ENCODE measurements around the gene IBTK.
"Not testable (repeated sequence)": the region's sequence is repeated elsewhere in the genome, so short reads cannot be mapped to it uniquely, and the experiment has no call there.

IBTK gene

DNA sequence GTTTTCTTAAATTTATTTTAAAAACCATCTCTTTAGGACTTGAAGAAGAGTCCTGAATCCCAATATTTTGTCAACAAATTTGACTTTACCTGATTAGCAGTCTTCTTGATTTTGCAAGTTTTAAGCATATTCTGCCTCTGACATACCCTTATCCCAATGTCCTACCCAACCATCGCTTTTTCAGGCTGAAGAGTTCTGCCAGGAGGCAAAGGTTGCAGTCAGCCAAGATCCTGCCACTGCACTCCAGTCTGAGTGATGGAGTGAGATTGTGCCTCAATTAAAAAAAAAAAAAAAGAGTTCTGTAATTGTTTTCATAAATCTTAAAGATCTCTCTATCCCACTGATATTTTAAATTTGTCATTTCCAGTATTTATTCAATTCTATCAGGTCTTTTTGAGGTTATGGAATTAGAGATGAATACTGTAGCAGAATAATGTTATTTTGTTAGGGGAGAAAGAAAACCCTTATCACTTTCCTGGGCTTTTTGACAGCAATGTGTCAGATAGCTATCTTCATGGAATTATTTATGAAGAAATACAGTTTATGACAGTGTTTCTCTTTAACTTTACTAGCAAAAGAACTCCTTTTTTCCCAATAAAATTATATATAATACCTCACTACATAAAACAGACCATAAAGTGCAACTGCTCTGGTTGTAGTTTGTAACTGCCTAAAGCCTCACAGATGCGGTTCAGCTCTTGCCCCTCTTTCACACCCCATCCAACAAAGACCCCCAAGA, 78.2 kb downstream of the IBTK start:
- no peaks in the 10 kb centered on the region for H3K9me3 ChIP-seq (ENCODE audit: control insufficient read depth, low read depth, low read length)
- H3K9ac ChIP-seq (ENCODE audit: low read length): no peak overlapping the region
- peaks cover 32% of the 10 kb centered on the region for H3K36me3 ChIP-seq (ENCODE audit: control insufficient read depth, low read depth, low read length)
- no peaks in the 10 kb centered on the region for H3K4me1 ChIP-seq (ENCODE audit: control insufficient read depth, low read depth, low read length)
- no peak overlapping the region for H3K27ac ChIP-seq (ENCODE audit: low read length)
- H3K27me3 ChIP-seq (ENCODE audit: control insufficient read depth, insufficient read depth, low read length): no peaks in the 10 kb centered on the region
- no peak overlapping the region for H3K4me3 ChIP-seq (ENCODE audit: low read length)

DNA sequence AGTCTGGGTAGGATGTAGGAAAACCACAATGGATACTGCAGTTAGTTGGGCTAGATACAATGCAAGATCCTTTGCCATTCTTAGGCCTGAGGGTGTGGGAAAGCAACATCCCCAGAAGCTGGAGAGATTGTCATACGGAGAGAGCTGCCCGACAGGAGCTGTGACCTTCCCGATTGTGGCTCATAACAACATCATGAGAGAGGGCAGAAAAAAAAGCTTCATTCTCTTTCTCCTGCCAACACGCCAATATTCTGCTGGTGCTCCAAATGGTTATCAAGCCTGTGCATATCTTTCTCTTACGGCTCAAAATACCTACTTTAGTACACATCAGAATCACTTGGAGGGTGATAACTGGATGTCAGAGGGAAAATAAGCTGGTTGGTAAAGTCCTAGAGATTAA, 81.1 kb downstream of the IBTK start:
- H3K27me3 ChIP-seq (ENCODE audit: control insufficient read depth, insufficient read depth, low read length): no peaks in the 10 kb centered on the region
- H3K36me3 ChIP-seq (ENCODE audit: control insufficient read depth, low read depth, low read length): peaks cover 14% of the 10 kb centered on the region
- no peak overlapping the region for H3K4me3 ChIP-seq (ENCODE audit: low read length)
- H3K9me3 ChIP-seq (ENCODE audit: control insufficient read depth, low read depth, low read length): no peaks in the 10 kb centered on the region
- H3K4me1 ChIP-seq (ENCODE audit: control insufficient read depth, low read depth, low read length): no peaks in the 10 kb centered on the region
- no peak overlapping the region for H3K27ac ChIP-seq (ENCODE audit: low read length)
- H3K9ac ChIP-seq (ENCODE audit: low read length): no peak overlapping the region

DNA sequence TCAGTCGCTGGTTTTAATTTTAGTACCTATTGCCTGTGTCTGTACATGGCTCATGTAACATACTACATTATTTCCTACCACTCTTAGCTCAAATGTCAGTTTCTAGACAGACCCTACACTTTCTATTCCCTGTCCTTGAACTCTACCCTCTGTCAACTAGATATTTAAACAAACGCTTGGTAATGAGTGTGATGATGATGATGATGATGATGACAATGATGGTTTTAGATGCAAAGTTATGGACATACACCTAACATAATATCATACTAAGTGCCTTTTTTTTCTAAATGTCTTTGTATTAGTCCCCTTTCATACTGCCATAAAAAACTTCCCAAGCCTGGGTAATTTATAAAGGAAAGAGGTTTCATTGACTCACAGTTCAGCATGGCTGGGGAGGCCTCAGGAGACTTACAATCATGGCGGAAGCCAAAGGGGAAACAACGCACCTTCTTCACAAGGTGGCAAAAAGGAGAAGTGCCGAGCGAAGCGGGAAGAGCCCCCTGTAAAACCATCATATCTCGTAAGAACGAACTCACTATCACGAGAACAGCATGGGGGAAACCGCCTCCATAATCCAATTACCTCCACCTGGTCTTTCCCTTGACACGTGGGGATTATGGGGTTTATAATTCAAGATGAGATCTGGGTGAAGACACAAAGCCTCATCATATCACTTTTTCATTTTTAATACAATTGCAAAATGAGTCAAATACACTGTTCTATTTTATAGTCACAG, 87.1 kb downstream of the IBTK start:
- no peak overlapping the region for H3K9ac ChIP-seq (ENCODE audit: low read length)
- H3K27ac ChIP-seq (ENCODE audit: low read length): no peak overlapping the region
- no peak overlapping the region for H3K4me3 ChIP-seq (ENCODE audit: low read length)
- no peaks in the 10 kb centered on the region for H3K36me3 ChIP-seq (ENCODE audit: control insufficient read depth, low read depth, low read length)
- H3K9me3 ChIP-seq (ENCODE audit: control insufficient read depth, low read depth, low read length): no peaks in the 10 kb centered on the region
- H3K27me3 ChIP-seq (ENCODE audit: control insufficient read depth, insufficient read depth, low read length): no peaks in the 10 kb centered on the region
- H3K4me1 ChIP-seq (ENCODE audit: control insufficient read depth, low read depth, low read length): no peaks in the 10 kb centered on the region

DNA sequence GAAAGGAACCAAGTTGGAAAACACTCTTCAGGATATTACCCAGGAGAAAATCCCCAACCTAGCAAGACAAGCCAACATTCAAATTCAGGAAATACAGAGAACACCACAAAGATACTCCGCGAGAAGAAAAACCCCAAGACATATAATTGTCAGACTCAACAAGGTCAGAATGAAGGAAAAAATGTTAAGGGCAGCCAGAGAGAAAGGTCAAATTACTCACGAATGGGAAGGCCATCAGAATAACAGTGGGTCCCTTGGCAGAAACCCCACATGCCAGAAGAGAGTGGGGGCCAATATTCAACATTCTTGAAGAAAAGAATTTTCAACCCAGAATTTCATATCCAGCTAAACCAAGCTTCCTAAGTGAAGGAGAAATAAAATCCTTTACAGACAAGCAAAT, 94.8 kb downstream of the IBTK start:
- not testable (repeated sequence) for H3K36me3 ChIP-seq (ENCODE audit: control insufficient read depth, low read depth, low read length); H3K4me3 ChIP-seq (ENCODE audit: low read length); H3K4me1 ChIP-seq (ENCODE audit: control insufficient read depth, low read depth, low read length); H3K27ac ChIP-seq (ENCODE audit: low read length); H3K27me3 ChIP-seq (ENCODE audit: control insufficient read depth, insufficient read depth, low read length); H3K9me3 ChIP-seq (ENCODE audit: control insufficient read depth, low read depth, low read length); H3K9ac ChIP-seq (ENCODE audit: low read length)

DNA sequence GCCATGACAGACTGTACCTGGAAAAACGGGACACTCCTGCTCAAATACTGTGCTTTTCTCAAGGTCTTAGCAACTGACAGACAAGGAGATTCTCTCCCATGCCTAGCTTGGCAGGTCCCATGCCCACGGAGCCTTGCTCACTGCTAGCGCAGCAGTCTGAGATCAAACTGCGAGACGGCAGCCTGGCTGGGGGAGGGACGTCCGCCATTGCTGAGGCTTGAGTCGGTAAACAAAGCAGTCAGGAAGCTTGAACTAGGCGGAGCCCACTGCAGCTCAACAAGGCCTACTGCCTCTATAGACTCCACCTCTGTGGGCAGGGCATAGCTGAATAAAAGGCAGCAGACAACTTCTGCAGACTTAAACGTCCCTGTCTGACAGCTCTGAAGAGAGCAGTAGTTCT, 96.4 kb downstream of the IBTK start:
- not testable (repeated sequence) for H3K27ac ChIP-seq (ENCODE audit: low read length); H3K36me3 ChIP-seq (ENCODE audit: control insufficient read depth, low read depth, low read length); H3K9me3 ChIP-seq (ENCODE audit: control insufficient read depth, low read depth, low read length); H3K4me1 ChIP-seq (ENCODE audit: control insufficient read depth, low read depth, low read length); H3K9ac ChIP-seq (ENCODE audit: low read length); H3K27me3 ChIP-seq (ENCODE audit: control insufficient read depth, insufficient read depth, low read length); H3K4me3 ChIP-seq (ENCODE audit: low read length)

DNA sequence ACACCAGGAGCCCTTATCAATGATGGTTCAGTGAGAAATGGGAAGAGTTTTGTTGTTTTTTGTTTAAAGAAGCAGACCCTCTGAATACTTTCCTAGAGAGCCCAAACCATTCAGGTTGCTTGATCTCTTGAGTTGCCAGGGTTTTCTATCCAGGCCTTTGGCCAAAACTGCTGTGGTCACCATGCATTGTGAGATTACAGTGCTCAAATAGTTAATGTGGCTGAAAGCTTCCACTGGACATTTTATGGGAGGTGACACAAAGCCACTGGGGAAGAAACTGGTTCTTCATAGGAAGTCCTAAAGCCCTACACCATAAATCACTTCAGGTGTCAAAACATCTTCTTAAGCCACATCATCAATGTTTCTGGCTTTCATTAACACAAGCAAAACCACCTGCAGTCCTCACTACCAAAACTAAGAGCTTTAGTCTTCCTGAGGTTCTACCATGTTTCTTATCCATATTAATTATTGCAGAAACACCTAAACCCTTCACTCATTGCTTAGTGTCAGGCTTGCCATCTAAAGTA, 101.6 kb downstream of the IBTK start:
- no peak overlapping the region for H3K4me3 ChIP-seq (ENCODE audit: low read length)
- H3K4me1 ChIP-seq (ENCODE audit: control insufficient read depth, low read depth, low read length): no peaks in the 10 kb centered on the region
- H3K9me3 ChIP-seq (ENCODE audit: control insufficient read depth, low read depth, low read length): no peaks in the 10 kb centered on the region
- no peak overlapping the region for H3K27ac ChIP-seq (ENCODE audit: low read length)
- no peak overlapping the region for H3K9ac ChIP-seq (ENCODE audit: low read length)
- H3K27me3 ChIP-seq (ENCODE audit: control insufficient read depth, insufficient read depth, low read length): no peaks in the 10 kb centered on the region
- H3K36me3 ChIP-seq (ENCODE audit: control insufficient read depth, low read depth, low read length): no peaks in the 10 kb centered on the region

DNA sequence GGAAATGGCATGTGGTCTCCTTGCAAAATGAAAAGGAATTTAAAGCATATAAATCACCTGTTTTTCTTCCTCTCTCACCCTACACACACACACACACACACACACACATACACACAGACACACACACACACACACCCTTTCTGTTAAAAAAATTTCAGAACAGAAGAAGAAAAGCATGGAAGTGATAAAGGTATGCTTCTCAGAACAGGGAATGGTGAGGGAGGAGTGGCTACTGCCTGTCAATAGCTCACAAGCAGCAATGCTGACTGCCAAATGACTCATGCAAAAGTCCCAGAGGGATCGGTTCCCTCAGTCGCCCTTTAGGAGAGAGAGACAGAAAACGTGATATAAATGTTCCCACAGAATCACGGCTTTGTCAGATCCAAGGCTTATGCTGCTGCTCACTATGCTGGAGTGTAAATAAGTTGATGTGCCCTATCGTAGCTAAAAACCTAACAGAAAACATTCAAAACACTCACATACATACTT, 102.6 kb downstream of the IBTK start:
- no peaks in the 10 kb centered on the region for H3K27me3 ChIP-seq (ENCODE audit: control insufficient read depth, insufficient read depth, low read length)
- H3K4me1 ChIP-seq (ENCODE audit: control insufficient read depth, low read depth, low read length): no peaks in the 10 kb centered on the region
- H3K4me3 ChIP-seq (ENCODE audit: low read length): no peak overlapping the region
- no peaks in the 10 kb centered on the region for H3K36me3 ChIP-seq (ENCODE audit: control insufficient read depth, low read depth, low read length)
- H3K9ac ChIP-seq (ENCODE audit: low read length): no peak overlapping the region
- H3K27ac ChIP-seq (ENCODE audit: low read length): no peak overlapping the region
- H3K9me3 ChIP-seq (ENCODE audit: control insufficient read depth, low read depth, low read length): no peaks in the 10 kb centered on the region

DNA sequence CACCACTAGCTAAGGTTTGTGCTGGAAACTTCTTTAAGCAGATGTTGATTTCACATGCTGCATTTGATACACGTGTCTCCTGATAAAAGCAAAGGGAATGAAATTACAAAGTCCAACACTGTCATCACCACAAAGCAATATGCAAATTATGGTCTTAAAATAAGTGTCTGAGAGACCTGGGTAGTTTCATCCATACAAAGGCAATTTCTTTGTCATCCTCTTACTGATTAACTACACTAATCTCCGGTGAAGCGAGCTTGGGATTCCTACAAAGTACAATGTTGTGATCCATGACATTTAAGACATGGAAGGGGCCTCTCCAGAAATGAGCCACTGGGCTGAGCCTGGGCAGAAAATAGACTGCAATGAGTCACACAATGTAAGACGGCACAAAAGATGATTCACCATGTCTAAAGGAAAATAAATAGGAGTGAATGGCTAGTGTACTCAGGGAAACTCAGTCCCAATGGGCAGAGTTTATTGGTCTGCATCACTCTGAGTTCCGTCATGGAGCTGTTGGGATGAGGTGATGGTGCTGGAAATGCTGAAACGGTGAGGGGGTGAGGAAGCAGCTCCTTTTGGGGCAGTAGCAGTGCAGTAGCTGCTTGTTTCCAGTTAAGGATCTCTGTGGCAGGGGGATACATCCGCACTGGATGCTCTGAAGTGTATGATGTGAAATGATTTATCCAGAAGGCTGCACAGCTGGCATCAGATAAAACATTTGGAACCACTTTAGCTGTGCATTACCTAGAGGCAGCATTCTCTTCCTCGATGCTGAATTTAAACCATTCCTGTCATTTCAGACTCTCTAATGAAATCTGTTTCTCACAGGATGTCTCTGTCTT, 103.3 kb downstream of the IBTK start:
- H3K4me3 ChIP-seq (ENCODE audit: low read length): no peak overlapping the region
- H3K4me1 ChIP-seq (ENCODE audit: control insufficient read depth, low read depth, low read length): no peaks in the 10 kb centered on the region
- no peaks in the 10 kb centered on the region for H3K27me3 ChIP-seq (ENCODE audit: control insufficient read depth, insufficient read depth, low read length)
- H3K9me3 ChIP-seq (ENCODE audit: control insufficient read depth, low read depth, low read length): no peaks in the 10 kb centered on the region
- no peaks in the 10 kb centered on the region for H3K36me3 ChIP-seq (ENCODE audit: control insufficient read depth, low read depth, low read length)
- H3K27ac ChIP-seq (ENCODE audit: low read length): no peak overlapping the region
- H3K9ac ChIP-seq (ENCODE audit: low read length): no peak overlapping the region

DNA sequence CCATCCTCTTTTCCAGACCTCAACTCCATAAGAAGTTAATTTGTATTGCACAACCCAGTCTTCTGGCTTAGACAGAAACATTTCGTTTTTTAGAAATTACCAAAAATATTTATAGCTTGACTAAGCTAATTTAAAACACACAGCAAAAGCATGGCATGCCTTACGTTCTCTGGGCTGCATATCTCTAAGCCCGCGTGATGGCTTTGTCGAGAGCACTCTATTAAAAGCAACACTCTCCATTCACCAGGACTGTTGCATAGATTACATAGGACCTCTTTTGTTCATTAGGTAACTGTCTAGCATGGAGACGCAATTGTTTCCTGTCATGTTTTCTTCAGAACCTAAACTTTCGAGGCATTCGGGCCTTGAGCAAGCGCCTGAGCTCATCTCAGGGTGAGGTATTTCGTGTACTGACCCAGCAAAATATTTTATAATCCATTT, 104.5 kb downstream of the IBTK start:
- no peaks in the 10 kb centered on the region for H3K36me3 ChIP-seq (ENCODE audit: control insufficient read depth, low read depth, low read length)
- H3K9me3 ChIP-seq (ENCODE audit: control insufficient read depth, low read depth, low read length): no peaks in the 10 kb centered on the region
- H3K4me3 ChIP-seq (ENCODE audit: low read length): no peak overlapping the region
- no peak overlapping the region for H3K27ac ChIP-seq (ENCODE audit: low read length)
- no peaks in the 10 kb centered on the region for H3K4me1 ChIP-seq (ENCODE audit: control insufficient read depth, low read depth, low read length)
- H3K9ac ChIP-seq (ENCODE audit: low read length): no peak overlapping the region
- no peaks in the 10 kb centered on the region for H3K27me3 ChIP-seq (ENCODE audit: control insufficient read depth, insufficient read depth, low read length)

DNA sequence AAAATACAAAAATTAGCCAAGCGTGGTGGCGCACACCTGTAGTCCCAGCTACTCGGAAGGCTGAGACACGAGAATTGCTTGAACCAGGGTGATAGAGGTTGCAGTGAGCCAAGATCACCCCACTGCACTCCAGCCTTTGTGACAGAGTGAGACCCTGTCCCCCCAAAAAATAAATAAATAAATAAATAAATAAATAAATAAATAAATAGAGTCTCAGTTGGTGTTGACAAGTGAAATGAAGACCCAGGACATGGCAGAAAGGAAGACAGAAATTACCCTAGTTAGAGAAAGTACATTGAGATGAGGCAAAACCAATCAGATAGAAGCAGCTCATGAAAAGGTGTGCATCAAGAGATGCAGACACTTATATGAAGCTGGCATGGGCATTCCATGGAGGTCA, 105.0 kb downstream of the IBTK start:
- Histone ChIP-seq H3K36me3 (ENCODE audit: control insufficient read depth, low read depth, low read length) (no peaks in the 10 kb centered on the region), H3K27me3 (ENCODE audit: control insufficient read depth, insufficient read depth, low read length) (no peaks in the 10 kb centered on the region), H3K4me1 (ENCODE audit: control insufficient read depth, low read depth, low read length) (no peaks in the 10 kb centered on the region), H3K9ac (ENCODE audit: low read length) (no peak overlapping the region), H3K4me3 (ENCODE audit: low read length) (no peak overlapping the region), H3K27ac (ENCODE audit: low read length) (no peak overlapping the region), H3K9me3 (ENCODE audit: control insufficient read depth, low read depth, low read length) (no peaks in the 10 kb centered on the region)

DNA sequence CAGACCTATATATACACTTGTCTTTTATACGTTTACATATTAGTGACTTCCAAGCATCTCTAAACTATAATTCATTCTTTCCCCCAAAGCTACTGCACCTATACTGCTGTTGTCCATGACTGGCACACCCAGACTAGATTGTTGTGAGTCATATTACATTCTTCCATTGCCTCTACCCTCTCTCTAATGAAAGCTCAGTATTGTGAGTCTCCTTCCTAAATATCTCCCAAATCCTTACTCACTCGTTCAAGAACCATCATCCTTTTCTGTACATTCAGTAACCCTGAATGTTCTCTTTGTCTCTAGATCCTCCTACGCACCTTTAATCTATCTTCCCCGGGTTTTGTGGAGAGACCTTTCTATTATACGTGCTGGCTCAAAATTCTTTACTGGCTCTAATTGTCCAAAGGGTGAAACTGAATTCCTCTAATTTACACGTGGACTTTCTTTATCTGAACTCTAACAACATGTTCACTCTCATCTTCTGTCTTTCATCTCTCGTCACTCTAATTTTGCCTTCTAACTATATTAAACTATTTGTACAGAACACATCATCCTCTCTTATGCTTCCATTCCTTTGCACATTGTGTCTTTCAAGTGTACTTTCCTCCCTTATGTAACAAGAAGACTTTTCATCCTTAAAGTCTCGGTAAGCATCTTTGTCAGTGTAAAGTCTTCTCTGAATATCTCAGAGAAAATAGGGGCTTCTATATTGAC, 109.3 kb downstream of the IBTK start:
- H3K27ac ChIP-seq (ENCODE audit: low read length): no peak overlapping the region
- no peaks in the 10 kb centered on the region for H3K27me3 ChIP-seq (ENCODE audit: control insufficient read depth, insufficient read depth, low read length)
- H3K36me3 ChIP-seq (ENCODE audit: control insufficient read depth, low read depth, low read length): no peaks in the 10 kb centered on the region
- no peaks in the 10 kb centered on the region for H3K4me1 ChIP-seq (ENCODE audit: control insufficient read depth, low read depth, low read length)
- H3K4me3 ChIP-seq (ENCODE audit: low read length): no peak overlapping the region
- H3K9me3 ChIP-seq (ENCODE audit: control insufficient read depth, low read depth, low read length): no peaks in the 10 kb centered on the region
- no peak overlapping the region for H3K9ac ChIP-seq (ENCODE audit: low read length)
